Loucy (cell line): ENCODE data around the gene MYO3A.

Experiments used
- H2AFZ ChIP-seq: fragments of 200-600 bp; sonication (generic); 2 replicates; pipeline ENCODE4 v1.6.0; 2016; ENCODE audit warnings: antibody characterized with exemption, mild to moderate bottlenecking, low read length, moderate library complexity
- H3F3A ChIP-seq: fragments of 200-600 bp; 2 replicates; pipeline ENCODE4 v1.6.0; 2016; ENCODE audit warnings: antibody characterized with exemption, low read depth, mild to moderate bottlenecking
- H3K27me3 ChIP-seq: fragments of 200-600 bp; sonication (generic); 2 replicates; pipeline ENCODE4 v1.6.1; 2014; ENCODE audit warnings: low read length, mild to moderate bottlenecking; ENCODE audit not compliant: insufficient read depth, poor library complexity, severe bottlenecking
- H3K36me3 ChIP-seq: fragments of 200-600 bp; sonication (generic); 2 replicates; pipeline ENCODE4 v1.6.1; 2016; ENCODE audit warnings: low read length; ENCODE audit not compliant: insufficient read depth
- H3K4me1 ChIP-seq: fragments of 200-600 bp; sonication (generic); 2 replicates; pipeline ENCODE4 v1.5.1; 2014; ENCODE audit warnings: low read length, mild to moderate bottlenecking; ENCODE audit not compliant: insufficient read depth, poor library complexity, severe bottlenecking
- H3K4me2 ChIP-seq: fragments of 200-600 bp; sonication (generic); 2 replicates; pipeline ENCODE4 v1.6.0; 2014; ENCODE audit warnings: antibody characterized with exemption, low read length, low read depth, mild to moderate bottlenecking; ENCODE audit not compliant: poor library complexity, severe bottlenecking
- H3K4me3 ChIP-seq: fragments of 200-600 bp; sonication (generic); 2 replicates; pipeline ENCODE4 v1.5.1; 2014; ENCODE audit warnings: low read length, mild to moderate bottlenecking, mixed read lengths; ENCODE audit not compliant: poor library complexity, severe bottlenecking
- H3K79me2 ChIP-seq: fragments of 200-600 bp; sonication (generic); 2 replicates; pipeline ENCODE4 v1.6.1; 2014; ENCODE audit warnings: low read length; ENCODE audit not compliant: insufficient read depth
- H3K9ac ChIP-seq: fragments of 200-600 bp; sonication (generic); 2 replicates; pipeline ENCODE4 v1.6.0; 2014; ENCODE audit warnings: mild to moderate bottlenecking, low read depth, low read length, moderate library complexity; ENCODE audit not compliant: poor library complexity, severe bottlenecking
- H3K9me2 ChIP-seq: fragments of 200-600 bp; sonication (generic); replicated peaks from 2 replicates; pipeline ENCODE4 v1.6.1; 2016; ENCODE audit warnings: low read depth, low read length, mixed read lengths
- H3K9me3 ChIP-seq: fragments of 200-600 bp; sonication (generic); 2 replicates; pipeline ENCODE4 v1.6.1; 2014; ENCODE audit warnings: mild to moderate bottlenecking, antibody characterized with exemption, low read length, low read depth; ENCODE audit not compliant: insufficient read depth
- H4K20me1 ChIP-seq: fragments of 200-600 bp; sonication (generic); 2 replicates; pipeline ENCODE4 v1.6.0; 2014; ENCODE audit warnings: antibody characterized with exemption, low read length, mild to moderate bottlenecking; ENCODE audit not compliant: insufficient read depth, poor library complexity, severe bottlenecking
- EZH2phosphoT487 ChIP-seq: fragments of 200-600 bp; IDR thresholded peaks from 2 replicates; pipeline ENCODE4 v1.6.1; 2018; ENCODE audit warnings: antibody characterized with exemption, mild to moderate bottlenecking, moderate library complexity, borderline replicate concordance
- TF ChIP-seq, protein P1 (sequence below): fragments of 200-600 bp; sonication (generic); conservative IDR thresholded peaks from 2 replicates; pipeline ENCODE4 v1.5.1; 2014; ENCODE audit warnings: mild to moderate bottlenecking, antibody characterized with exemption, low read length

MYO3A gene

GRCh38 chr10:26194275-26194674 lies 260.2 kb downstream of the MYO3A start:
- no peak overlapping the region for H3K4me3 ChIP-seq
- H3F3A ChIP-seq = no peaks in the 10 kb centered on the region
- H3K4me2 ChIP-seq = no peak overlapping the region
- no peaks in the 10 kb centered on the region for H3K27me3 ChIP-seq
- no peaks in the 10 kb centered on the region for H3K4me1 ChIP-seq
- no peaks in the 10 kb centered on the region for H3K79me2 ChIP-seq
- no peaks in the 10 kb centered on the region; the same call in 1 of the 2 replicates for H3K9me3 ChIP-seq
- no peak for TF ChIP-seq EZH2phosphoT487
- TF ChIP-seq, protein P1, sequence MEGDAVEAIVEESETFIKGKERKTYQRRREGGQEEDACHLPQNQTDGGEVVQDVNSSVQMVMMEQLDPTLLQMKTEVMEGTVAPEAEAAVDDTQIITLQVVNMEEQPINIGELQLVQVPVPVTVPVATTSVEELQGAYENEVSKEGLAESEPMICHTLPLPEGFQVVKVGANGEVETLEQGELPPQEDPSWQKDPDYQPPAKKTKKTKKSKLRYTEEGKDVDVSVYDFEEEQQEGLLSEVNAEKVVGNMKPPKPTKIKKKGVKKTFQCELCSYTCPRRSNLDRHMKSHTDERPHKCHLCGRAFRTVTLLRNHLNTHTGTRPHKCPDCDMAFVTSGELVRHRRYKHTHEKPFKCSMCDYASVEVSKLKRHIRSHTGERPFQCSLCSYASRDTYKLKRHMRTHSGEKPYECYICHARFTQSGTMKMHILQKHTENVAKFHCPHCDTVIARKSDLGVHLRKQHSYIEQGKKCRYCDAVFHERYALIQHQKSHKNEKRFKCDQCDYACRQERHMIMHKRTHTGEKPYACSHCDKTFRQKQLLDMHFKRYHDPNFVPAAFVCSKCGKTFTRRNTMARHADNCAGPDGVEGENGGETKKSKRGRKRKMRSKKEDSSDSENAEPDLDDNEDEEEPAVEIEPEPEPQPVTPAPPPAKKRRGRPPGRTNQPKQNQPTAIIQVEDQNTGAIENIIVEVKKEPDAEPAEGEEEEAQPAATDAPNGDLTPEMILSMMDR = no peak
- no peaks in the 10 kb centered on the region for H3K9me2 ChIP-seq
- H3K9ac ChIP-seq = no peak overlapping the region
- no peak overlapping the region for H2AFZ ChIP-seq
- no peaks in the 10 kb centered on the region for H4K20me1 ChIP-seq
- H3K36me3 ChIP-seq = no peaks in the 10 kb centered on the region

GRCh38 chr10:26197248-26197647 lies 263.2 kb downstream of the MYO3A start:
- Histone ChIP-seq H3K9me2 (no peaks in the 10 kb centered on the region), H4K20me1 (no peaks in the 10 kb centered on the region), H3F3A (no peaks in the 10 kb centered on the region), H3K4me1 (no peaks in the 10 kb centered on the region), H3K9ac (no peak overlapping the region), H3K27me3 (no peaks in the 10 kb centered on the region), H3K36me3 (no peaks in the 10 kb centered on the region), H3K9me3 (no peaks in the 10 kb centered on the region), H2AFZ (no peak overlapping the region), H3K4me2 (no peak overlapping the region), H3K79me2 (no peaks in the 10 kb centered on the region), H3K4me3 (no peak overlapping the region)
- TF ChIP-seq, protein P1 = no peak
- TF ChIP-seq EZH2phosphoT487 = no peak

DNA sequence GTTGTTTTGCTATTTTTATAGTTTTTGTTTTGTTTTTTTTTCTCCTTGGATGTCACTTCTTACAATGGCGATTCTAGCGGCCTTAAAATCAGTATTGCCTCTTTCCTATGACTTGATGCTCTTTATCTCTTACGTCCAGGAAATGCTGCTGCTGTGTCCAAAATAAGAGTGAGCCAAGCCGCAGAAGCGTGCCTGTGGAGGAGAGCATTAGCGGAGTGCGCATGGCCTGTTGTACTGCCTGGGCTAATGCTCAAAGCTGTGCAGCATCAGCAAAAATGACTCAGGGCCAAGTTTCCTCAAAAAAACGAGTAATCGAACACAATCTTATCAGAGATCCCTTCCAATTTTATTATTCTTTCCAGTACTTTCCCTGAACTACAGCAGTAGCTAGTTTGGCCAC lies 264.1 kb downstream of the MYO3A start:
- no peak overlapping the region for H3K4me3 ChIP-seq
- no peaks in the 10 kb centered on the region for H3F3A ChIP-seq
- TF ChIP-seq, protein P1 = no peak
- TF ChIP-seq EZH2phosphoT487 = no peak
- no peak overlapping the region for H3K9ac ChIP-seq
- no peaks in the 10 kb centered on the region for H3K9me3 ChIP-seq
- no peaks in the 10 kb centered on the region for H3K4me1 ChIP-seq
- no peaks in the 10 kb centered on the region for H3K27me3 ChIP-seq
- H2AFZ ChIP-seq = no peak overlapping the region
- H3K79me2 ChIP-seq = no peaks in the 10 kb centered on the region
- H4K20me1 ChIP-seq = no peaks in the 10 kb centered on the region
- H3K36me3 ChIP-seq = no peaks in the 10 kb centered on the region
- H3K9me2 ChIP-seq = no peaks in the 10 kb centered on the region
- no peak overlapping the region for H3K4me2 ChIP-seq
